GM19397 (cell line): ENCODE measurements around the gene CFTR.
"Not testable (repeated sequence)": the region's sequence is repeated elsewhere in the genome, so short reads cannot be mapped to it uniquely, and the experiment has no call there.

ENCODE experiments used
- ATAC-seq: cut with Tn5 transposase; IDR thresholded peaks from one replicate; pipeline ENCODE4 v1.9.1; 2021; ENCODE audit warnings: mild to moderate bottlenecking, moderate library complexity; ENCODE audit not compliant: unreplicated experiment

CFTR gene

GRCh38 chr7:117493460-117493859, 13.6 kb downstream of the CFTR start:
- no peak for ATAC-seq

- ATAC-seq, result no peak
Observed at GRCh38 chr7:117495308-117495707, 15.5 kb downstream of the CFTR start.

- ATAC-seq, result no peak
Observed at GRCh38 chr7:117502331-117502730, 22.5 kb downstream of the CFTR start.

- ATAC-seq, result no peak
Observed at GRCh38 chr7:117505238-117505637, 25.4 kb downstream of the CFTR start.

GRCh38 chr7:117508676-117509075, 28.9 kb downstream of the CFTR start:
- no peak for ATAC-seq

GRCh38 chr7:117517194-117517593, 37.4 kb downstream of the CFTR start:
- ATAC-seq, result not testable (repeated sequence)

- ATAC-seq, result no peak
Observed at GRCh38 chr7:117530390-117530789, 50.6 kb downstream of the CFTR start.

GRCh38 chr7:117531595-117532244, 51.9 kb downstream of the CFTR start:
- no peak for ATAC-seq

- ATAC-seq, result no peak
Observed at GRCh38 chr7:117538053-117538452, 58.2 kb downstream of the CFTR start.

GRCh38 chr7:117544061-117544460, 64.2 kb downstream of the CFTR start:
- ATAC-seq, result no peak

- no peak for ATAC-seq
Observed at GRCh38 chr7:117548035-117548434, 68.2 kb downstream of the CFTR start.

- no peak for ATAC-seq
Observed at GRCh38 chr7:117550625-117551024, 70.8 kb downstream of the CFTR start.

GRCh38 chr7:117552660-117553059, 72.8 kb downstream of the CFTR start:
- ATAC-seq, result no peak

GRCh38 chr7:117555260-117555659, 75.4 kb downstream of the CFTR start:
- no peak for ATAC-seq

- ATAC-seq, result no peak
Observed at GRCh38 chr7:117559391-117559790, 79.6 kb downstream of the CFTR start.

GRCh38 chr7:117560030-117560429, 80.2 kb downstream of the CFTR start:
- ATAC-seq, result no peak

GRCh38 chr7:117562759-117563158, 82.9 kb downstream of the CFTR start:
- no peak for ATAC-seq

GRCh38 chr7:117564080-117564479, 84.3 kb downstream of the CFTR start:
- ATAC-seq, result no peak

GRCh38 chr7:117564627-117565026, 84.8 kb downstream of the CFTR start:
- no peak for ATAC-seq

GRCh38 chr7:117565226-117565625, 85.4 kb downstream of the CFTR start:
- ATAC-seq, result no peak

GRCh38 chr7:117567781-117568180, 88.0 kb downstream of the CFTR start:
- ATAC-seq, result no peak

GRCh38 chr7:117572856-117573620, 93.2 kb downstream of the CFTR start:
- no peak for ATAC-seq

GRCh38 chr7:117581424-117581823, 101.6 kb downstream of the CFTR start:
- ATAC-seq, result no peak
